Spleen (tissue), 7 donors: Measurements from ENCODE around the gene MYO18A.
"Not testable (repeated sequence)": the region's sequence is repeated elsewhere in the genome, so short reads cannot be mapped to it uniquely, and the experiment has no call there.

Experiments
- CTCF ChIP-seq, 11 experiments: fragments of 200-600 bp in 7 of 11; fragments of 450-650 bp in 4 of 11; sonication (generic) in 4 of 11; IDR thresholded peaks in 8 of 11; conservative IDR thresholded peaks in 3 of 11; 1 replicate in 7 of 11; 2 replicates in 4 of 11; pipeline versions ENCODE4 v1.4.0 to v1.8.0; 2016 to 2021; ENCODE audit warnings: antibody characterized with exemption in 11 of 11, inconsistent platforms in 4 of 11, mild to moderate bottlenecking in 1 of 11
- POLR2A ChIP-seq, 3 donors: fragments of 450-650 bp; IDR thresholded peaks; one replicate each; pipeline ENCODE4 v1.5.1; 2017; ENCODE audit warnings: antibody characterized with exemption in 3 of 3, mild to moderate bottlenecking in 1 of 3
- POLR2AphosphoS5 ChIP-seq, 3 donors: sonication (generic); formaldehyde crosslinking; IDR thresholded peaks; one replicate each; pipeline ENCODE4 v1.5.1; 2017; ENCODE audit warnings: antibody characterized with exemption in 3 of 3
- donor health status: DM: no; HTN: no; CAD: no; lungs with moderate emphysema.
- donor health status: DM: no; HTN: no; CAD: no.
- donor health status: DM: no; HTN: no; CAD: no.

GRCh38 chr17:29147228-29147627 lies 33.0 kb downstream of the MYO18A start:
- not testable (repeated sequence) for TF ChIP-seq POLR2AphosphoS5 (IDR thresholded peaks at IDR 0.05); CTCF (IDR thresholded peaks at IDR 0.05 in 8 of 11, conservative IDR thresholded peaks at IDR 0.05 in 3 of 11); POLR2A (IDR thresholded peaks at IDR 0.05)
